OCI-LY1 (cell line): ENCODE measurements around the gene ATP9B.

Experiments
- EZH2 ChIP-seq: fragments of 200-600 bp; sonication (generic), shearing (Covaris generic); IDR thresholded peaks from 2 replicates; pipeline ENCODE4 v1.8.0; 2017; ENCODE audit warnings: borderline replicate concordance, mixed run types, mild to moderate bottlenecking, antibody characterized with exemption, low read length, moderate library complexity, mixed read lengths
- TF ChIP-seq, protein P1 (sequence below): fragments of 200-600 bp; sonication (generic), shearing (Covaris generic); IDR thresholded peaks from 2 replicates; pipeline ENCODE4 v1.5.1; 2017; ENCODE audit warnings: mild to moderate bottlenecking, antibody characterized with exemption, low read length, moderate library complexity, mixed read lengths

DNA sequence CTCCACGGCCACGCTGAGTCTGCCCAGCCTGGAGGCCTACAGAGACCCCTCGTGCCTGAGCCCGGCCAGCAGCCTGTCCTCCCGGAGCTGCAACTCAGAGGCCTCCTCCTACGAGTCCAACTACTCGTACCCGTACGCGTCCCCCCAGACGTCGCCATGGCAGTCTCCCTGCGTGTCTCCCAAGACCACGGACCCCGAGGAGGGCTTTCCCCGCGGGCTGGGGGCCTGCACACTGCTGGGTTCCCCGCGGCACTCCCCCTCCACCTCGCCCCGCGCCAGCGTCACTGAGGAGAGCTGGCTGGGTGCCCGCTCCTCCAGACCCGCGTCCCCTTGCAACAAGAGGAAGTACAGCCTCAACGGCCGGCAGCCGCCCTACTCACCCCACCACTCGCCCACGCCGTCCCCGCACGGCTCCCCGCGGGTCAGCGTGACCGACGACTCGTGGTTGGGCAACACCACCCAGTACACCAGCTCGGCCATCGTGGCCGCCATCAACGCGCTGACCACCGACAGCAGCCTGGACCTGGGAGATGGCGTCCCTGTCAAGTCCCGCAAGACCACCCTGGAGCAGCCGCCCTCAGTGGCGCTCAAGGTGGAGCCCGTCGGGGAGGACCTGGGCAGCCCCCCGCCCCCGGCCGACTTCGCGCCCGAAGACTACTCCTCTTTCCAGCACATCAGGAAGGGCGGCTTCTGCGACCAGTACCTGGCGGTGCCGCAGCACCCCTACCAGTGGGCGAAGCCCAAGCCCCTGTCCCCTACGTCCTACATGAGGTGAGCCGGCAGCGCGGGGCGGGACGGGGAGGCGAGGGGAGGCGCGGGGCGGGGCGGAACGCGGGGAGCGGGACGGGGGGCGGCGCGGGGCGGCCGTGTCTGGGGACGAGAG, 341.8 kb downstream of the ATP9B start:
- TF ChIP-seq, protein P1, sequence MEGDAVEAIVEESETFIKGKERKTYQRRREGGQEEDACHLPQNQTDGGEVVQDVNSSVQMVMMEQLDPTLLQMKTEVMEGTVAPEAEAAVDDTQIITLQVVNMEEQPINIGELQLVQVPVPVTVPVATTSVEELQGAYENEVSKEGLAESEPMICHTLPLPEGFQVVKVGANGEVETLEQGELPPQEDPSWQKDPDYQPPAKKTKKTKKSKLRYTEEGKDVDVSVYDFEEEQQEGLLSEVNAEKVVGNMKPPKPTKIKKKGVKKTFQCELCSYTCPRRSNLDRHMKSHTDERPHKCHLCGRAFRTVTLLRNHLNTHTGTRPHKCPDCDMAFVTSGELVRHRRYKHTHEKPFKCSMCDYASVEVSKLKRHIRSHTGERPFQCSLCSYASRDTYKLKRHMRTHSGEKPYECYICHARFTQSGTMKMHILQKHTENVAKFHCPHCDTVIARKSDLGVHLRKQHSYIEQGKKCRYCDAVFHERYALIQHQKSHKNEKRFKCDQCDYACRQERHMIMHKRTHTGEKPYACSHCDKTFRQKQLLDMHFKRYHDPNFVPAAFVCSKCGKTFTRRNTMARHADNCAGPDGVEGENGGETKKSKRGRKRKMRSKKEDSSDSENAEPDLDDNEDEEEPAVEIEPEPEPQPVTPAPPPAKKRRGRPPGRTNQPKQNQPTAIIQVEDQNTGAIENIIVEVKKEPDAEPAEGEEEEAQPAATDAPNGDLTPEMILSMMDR: no peak
- no peak for TF ChIP-seq EZH2
